ENCODE data around the gene TSHR. TPM values are rescaled to one million over a fixed set of nuclear protein-coding genes. Genes with fewer than 3 reads are reported as not detected.

Gene TSHR
- total RNA-seq, 1 donor from 2014 or later = not detected

- DNase-seq (ENCODE audit: low read depth) = no peak
- Histone ChIP-seq H3K36me3 (ENCODE audit: control insufficient read depth, insufficient read depth, low read length) (no peaks in the 10 kb centered on the region), H3K27me3 (ENCODE audit: control insufficient read depth, insufficient read depth, low read length) (no peaks in the 10 kb centered on the region), H3K4me3 (ENCODE audit: low read depth, low read length) (no peak overlapping the region)
- TF ChIP-seq, protein P1, sequence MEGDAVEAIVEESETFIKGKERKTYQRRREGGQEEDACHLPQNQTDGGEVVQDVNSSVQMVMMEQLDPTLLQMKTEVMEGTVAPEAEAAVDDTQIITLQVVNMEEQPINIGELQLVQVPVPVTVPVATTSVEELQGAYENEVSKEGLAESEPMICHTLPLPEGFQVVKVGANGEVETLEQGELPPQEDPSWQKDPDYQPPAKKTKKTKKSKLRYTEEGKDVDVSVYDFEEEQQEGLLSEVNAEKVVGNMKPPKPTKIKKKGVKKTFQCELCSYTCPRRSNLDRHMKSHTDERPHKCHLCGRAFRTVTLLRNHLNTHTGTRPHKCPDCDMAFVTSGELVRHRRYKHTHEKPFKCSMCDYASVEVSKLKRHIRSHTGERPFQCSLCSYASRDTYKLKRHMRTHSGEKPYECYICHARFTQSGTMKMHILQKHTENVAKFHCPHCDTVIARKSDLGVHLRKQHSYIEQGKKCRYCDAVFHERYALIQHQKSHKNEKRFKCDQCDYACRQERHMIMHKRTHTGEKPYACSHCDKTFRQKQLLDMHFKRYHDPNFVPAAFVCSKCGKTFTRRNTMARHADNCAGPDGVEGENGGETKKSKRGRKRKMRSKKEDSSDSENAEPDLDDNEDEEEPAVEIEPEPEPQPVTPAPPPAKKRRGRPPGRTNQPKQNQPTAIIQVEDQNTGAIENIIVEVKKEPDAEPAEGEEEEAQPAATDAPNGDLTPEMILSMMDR (IDR thresholded peaks at IDR 0.05; ENCODE audit: insufficient read depth, low read length, poor library complexity, severe bottlenecking) = no peak
Measured at GRCh38 chr14:81148635-81149034, 193.2 kb downstream of the TSHR start.

- Histone ChIP-seq H3K36me3 (ENCODE audit: control insufficient read depth, insufficient read depth, low read length) (no peaks in the 10 kb centered on the region), H3K27me3 (ENCODE audit: control insufficient read depth, insufficient read depth, low read length) (no peaks in the 10 kb centered on the region), H3K4me3 (ENCODE audit: low read depth, low read length) (no peak overlapping the region)
- TF ChIP-seq, protein P1 (IDR thresholded peaks at IDR 0.05; ENCODE audit: insufficient read depth, low read length, poor library complexity, severe bottlenecking) = no peak
- DNase-seq (ENCODE audit: low read depth) = no peak
Measured at GRCh38 chr14:81153187-81153586, 197.8 kb downstream of the TSHR start.

- H3K27me3 ChIP-seq (ENCODE audit: control insufficient read depth, insufficient read depth, low read length) = no peaks in the 10 kb centered on the region
- DNase-seq (ENCODE audit: low read depth) = no peak
- TF ChIP-seq, protein P1 (IDR thresholded peaks at IDR 0.05; ENCODE audit: insufficient read depth, low read length, poor library complexity, severe bottlenecking) = no peak
- no peaks in the 10 kb centered on the region for H3K36me3 ChIP-seq (ENCODE audit: control insufficient read depth, insufficient read depth, low read length)
- H3K4me3 ChIP-seq (ENCODE audit: low read depth, low read length) = no peak overlapping the region
Measured at GRCh38 chr14:81157431-81157830, 202.0 kb downstream of the TSHR start.

GRCh38 chr14:81161088-81161487 is 205.7 kb downstream of the TSHR start:
- DNase-seq (ENCODE audit: low read depth) = no peak
- TF ChIP-seq, protein P1 (IDR thresholded peaks at IDR 0.05; ENCODE audit: insufficient read depth, low read length, poor library complexity, severe bottlenecking) = no peak

DNA sequence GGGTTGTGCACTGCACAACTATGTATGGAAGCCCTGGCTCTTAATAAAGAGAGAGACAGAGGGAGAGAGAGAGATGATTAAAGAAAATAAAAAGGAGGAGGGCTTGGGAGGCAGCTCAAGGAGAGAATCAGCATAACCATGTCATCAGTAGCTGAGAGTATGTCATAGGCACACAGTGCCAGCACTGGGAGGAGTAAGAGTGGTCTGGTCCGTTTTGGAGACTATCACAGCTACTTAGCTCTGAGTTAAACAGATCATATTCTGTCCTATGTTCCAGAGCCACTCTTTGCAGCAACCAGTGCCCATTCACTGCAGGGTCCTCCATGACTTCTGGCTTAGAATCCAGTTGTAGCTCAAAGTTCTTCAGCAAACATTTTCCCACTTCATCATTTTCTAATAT is 206.3 kb downstream of the TSHR start:
- no peak for DNase-seq (ENCODE audit: low read depth)
- TF ChIP-seq, protein P1 (IDR thresholded peaks at IDR 0.05; ENCODE audit: insufficient read depth, low read length, poor library complexity, severe bottlenecking) = no peak
- no peak overlapping the region for H3K4me3 ChIP-seq (ENCODE audit: low read depth, low read length)
- H3K27me3 ChIP-seq (ENCODE audit: control insufficient read depth, insufficient read depth, low read length) = no peaks in the 10 kb centered on the region
- no peaks in the 10 kb centered on the region for H3K36me3 ChIP-seq (ENCODE audit: control insufficient read depth, insufficient read depth, low read length)

More at GRCh38 chr14:81161088-81161487, 205.7 kb downstream of the TSHR start:
- Histone ChIP-seq H3K27me3 (ENCODE audit: control insufficient read depth, insufficient read depth, low read length) (no peaks in the 10 kb centered on the region), H3K36me3 (ENCODE audit: control insufficient read depth, insufficient read depth, low read length) (no peaks in the 10 kb centered on the region), H3K4me3 (ENCODE audit: low read depth, low read length) (no peak overlapping the region)

DNA sequence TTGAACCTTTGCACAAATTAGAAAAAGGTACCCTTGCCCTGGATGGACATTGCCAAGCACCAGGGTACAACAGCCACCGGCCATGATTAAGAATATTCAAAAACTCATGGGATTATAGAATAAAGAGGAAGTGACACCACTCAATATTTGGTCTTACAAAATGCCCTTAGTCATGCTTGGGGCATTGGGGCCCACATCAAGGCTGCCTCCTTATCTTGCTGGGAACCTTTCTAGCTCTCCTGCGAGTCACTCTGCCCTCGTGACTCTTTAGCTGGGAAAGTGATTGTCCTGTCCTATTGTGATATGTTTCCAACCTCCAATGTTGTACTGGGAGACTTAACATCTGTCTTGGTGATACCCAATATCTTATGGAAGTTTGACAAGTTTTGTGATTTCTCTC is 207.5 kb downstream of the TSHR start:
- no peak for DNase-seq (ENCODE audit: low read depth)
- no peaks in the 10 kb centered on the region for H3K36me3 ChIP-seq (ENCODE audit: control insufficient read depth, insufficient read depth, low read length)
- TF ChIP-seq, protein P1 (IDR thresholded peaks at IDR 0.05; ENCODE audit: insufficient read depth, low read length, poor library complexity, severe bottlenecking) = no peak
- no peak overlapping the region for H3K4me3 ChIP-seq (ENCODE audit: low read depth, low read length)
- H3K27me3 ChIP-seq (ENCODE audit: control insufficient read depth, insufficient read depth, low read length) = no peaks in the 10 kb centered on the region
